DMS 273 (cell line): ENCODE data around the gene DNHD1.

Experiments
- DNase-seq: peaks from one replicate; lab custom pipeline; 2025; ENCODE audit not compliant: unreplicated experiment; lab: John Stamatoyannopoulos, UW

The DNHD1 gene

DNA sequence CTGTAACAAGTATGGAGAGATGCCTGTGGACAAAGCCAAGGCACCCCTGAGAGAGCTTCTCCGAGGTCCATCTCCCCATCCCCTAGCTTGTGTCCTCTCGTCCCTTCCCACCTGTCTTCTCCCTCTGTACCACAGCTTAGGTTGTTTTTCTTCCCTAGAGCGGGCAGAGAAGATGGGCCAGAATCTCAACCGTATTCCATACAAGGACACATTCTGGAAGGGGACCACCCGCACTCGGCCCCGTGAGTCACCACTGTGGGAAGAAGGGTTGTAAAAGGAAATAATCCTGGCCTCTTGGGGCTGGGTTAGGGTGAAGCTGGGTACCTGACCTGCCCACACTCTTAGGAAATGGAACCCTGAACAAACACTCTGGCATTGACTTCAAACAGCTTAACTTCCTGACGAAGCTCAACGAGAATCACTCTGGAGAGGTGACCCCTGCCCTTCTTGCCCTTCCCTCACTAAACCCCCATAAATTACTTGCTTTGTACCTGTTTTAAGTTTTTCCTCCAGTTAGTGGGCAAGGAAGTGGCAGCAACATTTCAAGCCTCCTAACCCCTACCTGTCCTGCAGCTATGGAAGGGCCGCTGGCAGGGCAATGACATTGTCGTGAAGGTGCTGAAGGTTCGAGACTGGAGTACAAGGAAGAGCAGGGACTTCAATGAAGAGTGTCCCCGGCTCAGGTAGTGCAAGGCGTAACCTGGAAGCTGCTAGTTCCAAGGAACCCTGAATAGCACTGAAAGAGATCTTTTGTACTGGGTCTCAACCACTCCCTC, 111.8 kb downstream of the DNHD1 start:
- DNase-seq = no peak

DNA sequence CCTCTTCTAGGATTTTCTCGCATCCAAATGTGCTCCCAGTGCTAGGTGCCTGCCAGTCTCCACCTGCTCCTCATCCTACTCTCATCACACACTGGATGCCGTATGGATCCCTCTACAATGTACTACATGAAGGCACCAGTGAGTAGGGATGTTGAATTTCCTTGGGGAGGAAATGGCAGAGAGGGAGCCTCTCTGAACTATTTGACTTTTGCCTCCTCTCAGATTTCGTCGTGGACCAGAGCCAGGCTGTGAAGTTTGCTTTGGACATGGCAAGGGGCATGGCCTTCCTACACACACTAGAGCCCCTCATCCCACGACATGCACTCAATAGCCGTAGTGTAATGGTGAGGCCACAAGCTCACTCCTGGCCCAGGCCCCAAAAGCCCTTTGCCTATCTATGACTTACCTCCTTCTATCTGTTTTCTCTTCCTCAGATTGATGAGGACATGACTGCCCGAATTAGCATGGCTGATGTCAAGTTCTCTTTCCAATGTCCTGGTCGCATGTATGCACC, 112.5 kb downstream of the DNHD1 start:
- no peak for DNase-seq

DNA sequence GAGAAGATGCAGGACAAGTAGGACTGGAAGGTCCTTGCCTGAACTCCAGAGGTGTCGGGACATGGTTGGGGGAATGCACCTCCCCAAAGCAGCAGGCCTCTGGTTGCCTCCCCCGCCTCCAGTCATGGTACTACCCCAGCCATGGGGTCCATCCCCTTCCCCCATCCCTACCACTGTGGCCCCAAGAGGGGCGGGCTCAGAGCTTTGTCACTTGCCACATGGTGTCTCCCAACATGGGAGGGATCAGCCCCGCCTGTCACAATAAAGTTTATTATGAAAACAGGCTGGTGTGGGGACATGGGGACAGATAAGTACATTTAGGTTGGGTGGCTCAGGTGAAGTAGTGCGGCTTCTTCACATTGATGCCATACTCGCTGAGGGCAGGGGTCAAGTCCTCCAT, 113.5 kb downstream of the DNHD1 start:
- no peak for DNase-seq

DNA sequence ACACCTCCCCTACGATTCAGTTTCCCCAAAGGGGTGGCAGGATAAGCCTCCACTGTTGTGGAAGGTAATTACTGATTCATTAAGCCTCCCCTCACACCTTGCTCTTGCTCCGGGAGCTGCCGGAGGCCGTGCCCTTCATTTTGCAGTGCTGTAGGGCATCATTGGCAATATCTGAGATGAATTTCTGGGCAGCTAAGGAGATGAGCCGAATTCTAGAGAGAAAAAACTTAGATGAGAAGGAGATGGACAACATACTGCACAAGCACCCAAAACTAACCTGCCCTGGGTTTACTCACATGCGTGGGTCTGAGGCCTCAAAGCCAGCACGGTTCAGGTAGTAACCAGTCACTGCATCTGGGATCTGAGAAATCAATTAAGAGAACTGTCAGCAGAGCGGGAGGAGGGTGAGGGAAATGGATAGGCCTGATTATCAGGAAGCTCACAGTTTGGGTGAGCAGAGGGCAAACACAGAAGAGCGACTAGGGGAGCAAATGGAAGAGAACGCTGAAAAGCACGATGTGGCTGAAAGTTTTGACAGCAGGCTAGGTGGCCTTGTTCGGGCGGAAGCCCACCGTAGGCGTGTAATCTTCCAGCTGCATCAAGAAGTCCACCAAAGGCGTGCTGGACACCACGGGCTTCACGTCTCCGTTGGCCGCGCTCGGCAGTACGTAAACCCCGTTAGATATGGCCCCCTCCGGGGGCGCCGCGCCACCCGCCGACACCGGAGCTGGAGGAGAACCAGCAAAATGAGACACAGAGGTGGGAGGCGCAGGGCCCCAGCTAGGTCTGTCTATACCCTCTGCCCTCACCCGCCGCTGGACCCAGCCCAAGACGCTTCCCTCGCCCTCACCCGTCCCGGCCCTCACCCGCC, 114.2 kb downstream of the DNHD1 start:
- DNase-seq = peak; percentile 56

DNA sequence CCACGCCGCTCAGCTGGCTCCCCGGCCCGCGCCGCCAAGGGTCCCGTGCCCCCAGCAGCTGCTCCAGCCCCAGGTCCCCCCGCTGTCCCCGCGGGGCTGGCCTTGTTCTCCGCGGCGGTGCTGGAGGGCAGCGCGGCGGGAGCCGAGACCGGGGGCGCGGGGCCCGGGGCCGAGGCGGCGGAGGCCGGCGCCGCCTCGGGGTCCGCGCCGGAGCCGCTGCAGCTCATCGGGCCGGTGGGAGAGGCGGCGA, 114.8 kb downstream of the DNHD1 start:
- DNase-seq = no peak

DNA sequence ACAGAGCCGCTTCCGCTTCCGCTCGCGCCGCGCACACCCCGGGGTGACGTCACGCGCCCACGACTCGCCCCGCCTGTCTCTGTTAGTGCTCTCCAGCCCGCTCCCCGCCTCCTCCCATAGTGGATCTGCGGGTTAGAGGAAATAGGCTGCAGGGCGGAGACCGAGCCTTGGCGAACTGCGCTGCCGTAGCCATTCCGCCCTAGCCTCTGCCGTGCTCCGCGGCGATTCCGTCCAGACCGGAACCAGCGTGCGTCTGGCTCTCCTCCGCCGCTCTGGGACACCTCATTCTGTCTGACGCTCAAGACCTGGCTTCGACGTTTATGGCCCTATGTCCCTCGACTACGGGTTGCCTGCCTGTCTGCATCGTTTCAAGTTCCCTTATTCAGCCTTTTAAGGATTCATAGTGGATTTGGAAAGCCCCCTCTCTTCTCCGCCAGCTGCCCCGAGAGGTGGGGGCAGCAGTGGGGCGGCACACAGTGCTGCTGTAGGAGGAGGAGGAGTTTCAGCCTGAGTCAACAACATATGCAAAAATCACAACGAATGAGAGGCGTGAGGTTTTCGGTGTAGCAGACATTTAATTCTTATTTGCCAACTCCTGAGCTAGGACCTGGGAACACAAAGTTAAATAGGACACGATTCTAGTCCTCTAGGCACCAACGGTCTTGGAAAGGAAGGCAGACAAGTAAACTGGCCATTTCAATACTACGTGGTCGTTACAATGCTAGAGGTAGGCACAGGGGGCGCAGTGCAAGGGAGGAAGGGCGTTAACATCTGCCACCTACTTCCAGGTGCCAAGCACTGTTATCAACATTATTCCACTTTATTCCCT, 115.3 kb downstream of the DNHD1 start, which contains the start of gene TAF10:
TSS of gene TAF10 (minus strand) at position 4 of the 829 bp plus-strand sequence. CDS start 27 bp downstream, outside the sequence.
- DNase-seq = peak; percentile 95

DNA sequence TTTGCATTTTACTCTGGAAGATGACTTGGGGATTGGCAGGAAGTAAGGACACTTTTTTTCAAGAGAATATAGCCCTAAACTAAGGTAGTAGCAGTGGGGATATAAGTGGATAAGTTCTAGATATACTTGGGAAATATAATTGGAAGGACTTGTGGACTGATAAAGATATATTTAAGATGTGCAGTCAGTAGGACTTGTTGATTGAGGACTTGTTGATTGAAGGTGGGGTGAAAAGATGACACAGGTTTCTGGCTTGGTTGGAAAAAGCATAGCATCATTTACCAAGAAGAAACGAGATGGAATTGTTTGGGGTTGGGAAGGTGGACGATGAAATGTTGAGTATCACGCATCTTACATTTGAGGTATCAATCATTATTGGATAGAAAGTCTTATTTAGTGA, 116.4 kb downstream of the DNHD1 start:
- no peak for DNase-seq

DNA sequence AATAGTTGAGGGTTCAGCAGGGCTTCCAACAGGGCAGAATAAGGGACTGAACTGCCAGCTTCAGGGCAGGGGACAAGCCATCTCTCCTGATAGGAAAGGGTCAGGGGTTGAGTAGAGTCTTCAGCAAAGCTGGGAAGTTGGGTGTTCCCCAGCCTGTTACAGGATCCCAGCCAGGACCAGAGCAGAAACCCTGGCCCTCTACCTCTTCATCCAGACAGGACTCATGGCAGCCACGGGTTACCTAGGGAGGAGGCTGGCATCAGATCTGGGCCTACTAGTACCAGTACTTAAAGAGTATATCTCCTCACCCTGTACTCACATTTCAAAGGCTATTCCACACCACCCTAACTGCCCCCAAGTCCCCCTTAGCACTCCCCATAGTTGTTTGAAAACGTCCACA, 117.4 kb downstream of the DNHD1 start:
- no peak for DNase-seq

DNA sequence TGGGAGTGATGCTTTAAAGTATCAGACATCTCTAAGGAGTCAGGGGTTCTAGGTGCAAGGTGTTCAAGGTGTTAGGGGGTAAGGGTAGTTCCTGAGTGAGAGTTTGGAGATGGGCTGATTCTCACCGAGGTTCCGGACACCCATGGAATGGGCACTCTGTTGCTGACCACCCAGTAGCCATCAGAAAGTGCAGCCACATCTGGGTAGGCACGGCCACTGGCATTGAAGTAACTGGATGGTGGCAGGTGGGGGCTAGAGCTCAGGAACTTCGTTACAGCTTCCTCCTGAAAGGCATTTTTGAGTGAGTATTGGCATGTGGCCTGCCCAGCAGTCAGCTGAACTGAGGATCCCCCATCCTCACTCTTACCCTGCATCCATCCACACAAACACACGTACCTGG, 118.0 kb downstream of the DNHD1 start:
- DNase-seq = no peak

DNA sequence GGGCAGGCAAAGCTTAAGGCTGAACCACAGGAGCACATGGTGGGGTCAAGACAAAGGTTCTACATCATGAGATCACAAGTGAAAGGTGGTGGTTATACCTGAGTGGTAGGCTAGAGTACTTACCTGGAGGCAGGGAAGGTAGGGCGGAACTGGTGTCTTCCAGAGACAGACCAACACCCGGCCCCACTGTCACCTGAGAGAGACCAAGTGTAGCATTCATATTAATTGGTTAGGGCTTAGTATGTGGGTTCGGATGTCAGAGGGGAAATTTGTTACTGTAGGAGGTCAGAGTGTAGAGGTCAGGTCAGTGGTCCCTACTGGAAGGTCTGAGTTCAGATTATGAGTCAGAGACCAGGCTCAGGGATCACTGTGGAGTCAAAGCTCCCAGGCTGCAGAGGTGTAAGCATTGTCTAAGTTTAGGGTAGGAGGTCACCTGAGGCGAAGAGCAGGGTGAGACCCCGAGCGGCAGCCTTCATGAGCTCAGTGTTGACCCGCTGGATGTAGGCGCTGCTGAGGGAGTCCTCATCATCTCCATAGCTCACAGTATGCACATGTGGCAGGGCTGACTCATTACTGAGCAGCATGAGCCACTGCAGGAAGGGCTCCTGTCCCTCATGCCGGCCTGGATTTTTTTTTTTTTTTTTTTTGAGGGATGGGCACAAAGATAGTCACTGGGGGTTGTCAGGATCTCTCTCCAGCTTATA, 119.0 kb downstream of the DNHD1 start:
- no peak for DNase-seq

DNA sequence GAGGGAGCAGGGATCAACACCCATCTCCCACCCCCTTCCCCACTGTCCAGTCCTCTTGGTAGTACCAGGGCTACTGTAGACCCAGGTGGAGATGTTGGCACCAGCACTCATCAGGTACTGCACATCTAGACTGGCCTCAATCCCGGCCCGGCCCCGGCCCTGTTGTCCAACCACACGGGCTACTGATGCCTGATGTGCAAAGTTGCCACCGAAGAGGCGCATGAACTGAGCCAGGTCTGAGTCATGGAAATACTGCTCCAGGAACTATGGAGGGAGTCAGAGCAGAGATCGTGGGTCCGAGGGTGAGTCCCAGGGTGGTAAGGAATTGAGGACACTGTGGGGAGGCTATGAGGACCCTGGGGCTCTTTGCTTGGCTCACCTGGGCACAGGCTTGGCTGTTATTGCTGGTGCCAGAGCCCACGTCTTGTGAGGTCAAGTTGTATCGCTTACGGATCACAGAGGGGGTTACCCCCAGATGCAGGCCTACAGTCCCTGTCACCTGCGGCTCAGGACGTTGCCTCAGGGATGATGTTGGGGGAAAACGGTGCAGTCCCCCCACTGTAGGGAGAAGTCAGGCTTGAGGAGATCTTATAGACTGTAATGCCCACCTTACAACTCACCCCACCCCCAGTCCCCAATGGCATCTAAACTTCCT, 119.6 kb downstream of the DNHD1 start:
- DNase-seq = no peak

DNA sequence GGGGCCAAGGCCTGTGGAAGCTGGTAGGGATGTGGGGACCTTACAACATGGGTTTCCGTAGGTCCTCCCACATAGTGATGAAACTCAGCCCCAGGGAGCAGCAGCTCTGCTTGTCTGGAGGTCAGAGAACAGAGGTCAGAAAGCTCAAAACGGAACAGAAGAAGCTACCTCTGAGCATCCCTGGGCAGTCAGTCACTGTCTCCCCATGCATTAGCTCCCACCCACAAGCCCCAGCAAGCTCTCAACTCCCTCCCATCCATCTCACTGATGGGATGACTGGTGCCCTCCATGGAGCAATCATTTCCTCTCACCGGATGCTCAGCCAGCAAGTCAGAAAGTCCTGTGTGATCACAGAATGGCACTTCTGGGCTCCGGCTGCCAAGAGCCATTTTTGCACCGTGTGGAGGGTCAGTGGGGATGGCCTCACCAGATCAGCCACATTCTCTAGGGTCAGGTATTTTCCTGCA, 120.3 kb downstream of the DNHD1 start:
- no peak for DNase-seq

DNA sequence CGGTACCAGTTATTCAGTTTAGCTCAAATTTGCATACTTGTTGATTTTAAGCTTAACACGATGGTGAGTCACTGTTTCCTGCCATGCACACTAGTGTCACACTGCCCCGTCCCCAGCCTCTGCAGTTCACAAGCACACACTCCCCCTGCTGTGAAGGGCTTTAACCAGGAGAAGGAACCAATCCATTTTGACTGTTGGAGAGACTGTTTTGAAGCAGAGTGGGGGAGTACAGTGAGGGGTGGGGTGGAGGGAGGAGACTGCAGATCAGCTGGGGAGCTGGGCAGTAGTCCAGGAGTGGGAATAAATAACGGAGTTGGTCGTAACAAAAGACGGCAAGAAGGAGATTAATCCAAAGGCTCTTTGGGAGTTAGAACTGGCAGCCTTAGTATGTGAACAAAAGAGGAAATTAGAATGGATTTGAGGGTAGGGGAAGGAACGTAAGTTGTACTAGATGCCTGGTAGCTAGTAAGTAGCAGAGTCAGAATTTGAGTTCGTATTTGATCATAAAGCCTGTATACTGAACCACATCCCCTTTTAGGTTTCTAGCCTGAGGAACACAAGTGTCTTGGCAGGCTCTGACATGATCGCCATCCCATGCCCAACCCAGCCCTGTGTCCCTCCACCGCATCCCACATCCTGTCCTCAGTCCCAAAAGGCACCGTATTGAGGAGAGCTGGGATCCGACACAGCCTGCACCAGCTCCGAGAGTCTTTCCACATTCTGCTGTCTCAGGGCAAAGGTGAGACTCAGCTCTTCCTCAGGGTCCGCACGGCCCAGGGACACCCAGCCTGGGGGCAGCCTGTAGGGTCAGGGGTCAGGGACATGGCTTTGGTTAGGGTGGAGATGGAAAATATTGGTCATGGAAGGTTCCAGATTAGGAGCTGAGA, 121.3 kb downstream of the DNHD1 start:
- DNase-seq = peak; percentile 10

DNA sequence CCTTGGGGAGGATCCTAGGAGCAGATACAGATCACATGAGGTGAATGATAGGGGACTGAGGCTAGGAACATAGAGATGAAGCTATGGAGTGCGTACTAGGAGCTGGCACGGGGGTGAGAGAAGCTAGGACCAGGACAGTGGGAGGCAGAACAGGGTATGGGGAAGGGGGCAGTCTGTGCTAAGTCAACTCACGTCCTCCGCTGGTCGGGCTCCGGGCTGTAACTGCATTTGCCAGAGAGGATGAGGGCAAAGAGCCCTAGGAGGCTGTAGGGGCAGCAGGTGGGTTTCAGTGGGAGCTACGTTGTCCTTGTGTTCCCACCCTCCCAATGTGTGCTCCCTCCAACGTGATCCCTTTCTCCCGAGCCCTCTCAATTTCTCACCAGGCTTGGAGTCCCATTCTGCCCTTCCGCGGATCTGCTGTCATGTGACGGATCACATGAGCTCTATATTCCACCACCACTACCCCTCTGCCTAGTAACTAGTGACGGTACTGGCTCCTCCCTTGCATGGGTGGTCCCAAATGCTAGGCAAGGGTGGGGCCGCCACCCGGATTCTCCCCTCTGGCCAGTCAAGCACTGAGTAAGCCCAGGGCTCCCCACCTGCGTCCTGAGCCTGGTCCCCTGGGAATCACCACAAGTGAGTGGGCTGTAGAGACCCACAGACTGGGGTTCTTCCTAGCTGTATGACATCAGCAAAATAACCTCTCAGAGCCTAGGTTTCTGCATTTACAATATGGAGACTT, 122.1 kb downstream of the DNHD1 start, which contains the start of gene TPP1:
TSS of gene TPP1 (minus strand) at position 419 of the 742 bp plus-strand sequence. CDS start at position 397, 22 bp downstream.
- peak; percentile 94 for DNase-seq

DNA sequence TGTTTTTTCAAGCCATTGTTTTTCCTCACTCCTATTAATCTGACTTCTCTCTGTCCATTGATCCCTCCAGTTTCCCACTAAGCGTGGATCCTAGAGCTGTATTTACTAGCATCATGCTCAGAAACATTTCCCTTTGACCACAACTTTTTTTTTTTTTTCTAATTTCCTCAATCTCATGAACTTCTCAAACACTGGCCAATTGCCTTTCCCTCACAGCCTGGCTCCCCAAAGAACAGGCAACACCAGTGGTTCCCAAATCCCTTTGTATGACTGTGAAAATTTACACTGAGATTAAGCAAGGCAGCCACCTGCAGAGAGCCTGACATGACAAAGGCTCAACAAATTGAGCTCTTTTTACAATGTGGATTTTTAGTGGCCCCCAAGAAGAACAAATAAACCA, 123.6 kb downstream of the DNHD1 start:
- no peak for DNase-seq
